Naive thymus-derived CD4-positive, alpha-beta T cell (primary cell): ENCODE data around the gene SOCS3. TPM values are rescaled to one million over a fixed set of nuclear protein-coding genes. Genes with fewer than 3 reads are reported as not detected.

Source experiments
- ATAC-seq: fragments of 150-1000 bp; cut with Tn5 transposase; 2 replicates; pipeline ENCODE4 v1.10.0; 2021; ENCODE audit warnings: mild to moderate bottlenecking, moderate library complexity
- CTCF ChIA-PET: fragments of 350-600 bp; sonication (Branson Sonifier 250); formaldehyde crosslinking; loops from one replicate; lab custom pipeline; 2021; ENCODE audit warnings: antibody characterized with exemption; lab: Charles Lee
- POLR2A ChIA-PET: fragments of 350-600 bp; sonication (Branson Sonifier 250); formaldehyde crosslinking; loops from one replicate; lab custom pipeline; 2021; ENCODE audit warnings: antibody characterized with exemption, inconsistent platforms; lab: Charles Lee
- DNase-seq, 9 donors: peaks; one replicate each; pipeline versions ENCODE4 v3.0.0 to v3.0.0-alpha.2; 2020 to 2022; ENCODE audit warnings: mixed read lengths in 1 of 9
- H3K27ac ChIP-seq: one replicate; pipeline ENCODE4 v1.7.0; 2013; ENCODE audit warnings: mild to moderate bottlenecking, low read depth, low read length, moderate library complexity
- H3K27me3 ChIP-seq, 2 donors: one replicate each; pipeline ENCODE4 v1.7.0; 2013; ENCODE audit warnings: low read length in 2 of 2, mild to moderate bottlenecking in 2 of 2, moderate library complexity in 2 of 2; ENCODE audit not compliant: control insufficient read depth in 2 of 2, insufficient read depth in 2 of 2
- H3K36me3 ChIP-seq, 3 experiments: 1 replicate in 2 of 3; 2 replicates in 1 of 3; pipeline ENCODE4 v1.7.0; 2013; ENCODE audit warnings: low read length in 3 of 3, mild to moderate bottlenecking in 3 of 3, moderate library complexity in 1 of 3; ENCODE audit not compliant: insufficient read depth in 3 of 3, control insufficient read depth in 2 of 3
- H3K4me1 ChIP-seq, 2 donors: one replicate each; pipeline ENCODE4 v1.7.0; 2013; ENCODE audit warnings: low read length in 2 of 2, mild to moderate bottlenecking in 2 of 2, moderate library complexity in 1 of 2; ENCODE audit not compliant: control insufficient read depth in 2 of 2, insufficient read depth in 2 of 2
- H3K4me3 ChIP-seq: 2 replicates; pipeline ENCODE4 v1.7.0; 2013; ENCODE audit warnings: mild to moderate bottlenecking, low read length
- H3K9me3 ChIP-seq, 3 experiments: 1 replicate in 2 of 3; 2 replicates in 1 of 3; pipeline ENCODE4 v1.7.0; 2013; ENCODE audit warnings: low read length in 3 of 3; ENCODE audit not compliant: control insufficient read depth in 2 of 3
- H3K27ac Mint-ChIP-seq, 9 donors: one replicate each; pipeline ENCODE4 v1.8.0; 2020 to 2022; ENCODE audit warnings: mixed read lengths in 9 of 9, mild to moderate bottlenecking in 8 of 9, moderate library complexity in 5 of 9, inconsistent platforms in 2 of 9
- H3K27me3 Mint-ChIP-seq, 5 donors: one replicate each; pipeline ENCODE4 v1.8.0; 2021 to 2022; ENCODE audit warnings: mixed read lengths in 5 of 5, mild to moderate bottlenecking in 1 of 5
- H3K36me3 Mint-ChIP-seq, 5 donors: one replicate each; pipeline ENCODE4 v1.8.0; 2020 to 2022; ENCODE audit warnings: mixed read lengths in 5 of 5, mild to moderate bottlenecking in 3 of 5, inconsistent platforms in 1 of 5
- H3K4me1 Mint-ChIP-seq, 7 donors: one replicate each; pipeline ENCODE4 v1.8.0; 2020 to 2022; ENCODE audit warnings: mixed read lengths in 7 of 7, mild to moderate bottlenecking in 3 of 7, inconsistent platforms in 1 of 7
- H3K4me3 Mint-ChIP-seq, 10 donors: one replicate each; pipeline ENCODE4 v1.8.0; 2020 to 2022; ENCODE audit warnings: mild to moderate bottlenecking in 10 of 10, mixed read lengths in 10 of 10, moderate library complexity in 6 of 10, inconsistent platforms in 2 of 10
- H3K9me3 Mint-ChIP-seq, 11 donors: one replicate each; pipeline ENCODE4 v1.8.0; 2020 to 2022; ENCODE audit warnings: mixed read lengths in 11 of 11, mild to moderate bottlenecking in 4 of 11, inconsistent platforms in 1 of 11, moderate library complexity in 1 of 11
- intact Hi-C, 2 donors: fragments of 100-400 bp; cut with micrococcal nuclease; formaldehyde crosslinking; loops; one replicate each; pipeline ENCODE4 v1.15.1; 2023
- polyA plus RNA-seq, 2 donors: library from polyadenylated mRNA; unstranded; fragments of 300-500 nt; fragmentation: Illumina TruSeq; gene quantifications; one replicate each; pipeline ENCODE4 v1.2.3, GENCODE V29; 2021
- total RNA-seq, 6 experiments: library from RNA in 5 of 6; stranded (reverse) in 5 of 6; gene quantifications; 1 replicate in 5 of 6; 2 replicates in 1 of 6; pipeline ENCODE4 v1.2.3 and lab custom pipeline; 2021 to 2026

The SOCS3 gene
- total and polyA plus RNA-seq, 7 experiments from 2014 or later, result 8.1 to 281 (median 110) TPM

GRCh38 chr17:78362232-78362631 is 2.4 kb upstream of the SOCS3 start:
- DNase-seq (peak in 2 of 9 donors; percentile 25 to 33), ATAC-seq (no peak)
- Mint-ChIP-seq H3K36me3 (peaks cover 0 to 19% (median 6%) of the 10 kb centered on the region in 5 donors), H3K4me1 (peaks cover 0 to 32% (median 12%) of the 10 kb centered on the region in 7 donors), H3K9me3 (no peaks in the 10 kb centered on the region), H3K27ac (peak overlapping the region in 1 of 9 donors; percentile 55), H3K4me3 (peak overlapping the region in 1 of 10 donors; percentile 34), H3K27me3 (peaks cover 0 to 2% (median 0%) of the 10 kb centered on the region in 5 donors)
- Histone ChIP-seq H3K4me3 (no peak overlapping the region), H3K4me1 (peaks cover 12 to 15% of the 10 kb centered on the region in 2 donors), H3K36me3 (peaks cover 0 to 25% (median 16%) of the 10 kb centered on the region in 3 experiments), H3K27me3 (no peaks in the 10 kb centered on the region), H3K9me3 (no peaks in the 10 kb centered on the region), H3K27ac (no peak overlapping the region)
- POLR2A ChIA-PET, result interaction anchor here (0.7 kb wide), 1 partner anchor 246 kb away, joined by 6 read pairs; no protein-coding TSS in a partner anchor
- CTCF ChIA-PET, result interaction anchor here (0.6 to 2.7 kb wide), 11 partner anchors 18 to 112 kb away, joined by 3 to 10 read pairs (median 5); no protein-coding TSS in a partner anchor
- intact Hi-C loops, result loop anchor here in 1 of 2 donors (5.0 kb wide), 1 partner anchor 90 kb away; no protein-coding TSS in a partner anchor

- CTCF ChIA-PET, result interaction anchor here (1.0 to 2.7 kb wide), 13 partner anchors 17 to 111 kb away, joined by 3 to 10 read pairs (median 5); no protein-coding TSS in a partner anchor
- peak overlapping the region; percentile 54 to 97 (median 93) for H3K27ac Mint-ChIP-seq
- H3K27ac ChIP-seq, result peak overlapping the region; percentile 99
Measured at GRCh38 chr17:78361225-78361701, 1.4 kb upstream of the SOCS3 start.

GRCh38 chr17:78360371-78361224 is 721 bp upstream of the SOCS3 start:
- Mint-ChIP-seq H3K27ac (peak overlapping the region; percentile 54 to 97 (median 93)), H3K4me1 (peaks cover 13 to 46% (median 27%) of the 10 kb centered on the region in 7 donors), H3K9me3 (no peaks in the 10 kb centered on the region), H3K4me3 (peak overlapping the region; percentile 83 to 93 (median 88)), H3K27me3 (peaks cover 0 to 2% (median 0%) of the 10 kb centered on the region in 5 donors), H3K36me3 (peaks cover 0 to 30% (median 12%) of the 10 kb centered on the region in 5 donors)
- Histone ChIP-seq H3K27me3 (no peaks in the 10 kb centered on the region), H3K4me1 (peaks cover 25 to 28% of the 10 kb centered on the region in 2 donors), H3K9me3 (no peaks in the 10 kb centered on the region), H3K27ac (peak overlapping the region; percentile 99), H3K36me3 (peaks cover 0 to 28% (median 20%) of the 10 kb centered on the region in 3 experiments), H3K4me3 (peak overlapping the region; percentile 47)
- peak; percentile 73 to 98 (median 83) for DNase-seq
- CTCF ChIA-PET, result interaction anchor here (0.6 to 2.7 kb wide), 16 partner anchors 17 to 374 kb away, joined by 3 to 10 read pairs (median 4); no protein-coding TSS in a partner anchor
- ATAC-seq, result peak; percentile 42
- intact Hi-C loops, result loop anchor here (1.0 to 5.0 kb wide), 11 partner anchors 17 to 108 kb away; partner anchors contain the start of gene PGS1 (in 2 of the 2)
- POLR2A ChIA-PET, result interaction anchor here (0.8 to 1.5 kb wide), 5 partner anchors 9 to 109 kb away, joined by 3 to 4 read pairs (median 3); no protein-coding TSS in a partner anchor

More at GRCh38 chr17:78361225-78361701, 1.4 kb upstream of the SOCS3 start:
- ATAC-seq (no peak), DNase-seq (peak in 1 of 9 donors; percentile 7)
- Mint-ChIP-seq H3K9me3 (no peaks in the 10 kb centered on the region), H3K4me1 (peaks cover 8 to 40% (median 21%) of the 10 kb centered on the region in 7 donors), H3K4me3 (peak overlapping the region; percentile 42 to 93 (median 82)), H3K27me3 (peaks cover 0 to 2% (median 0%) of the 10 kb centered on the region in 5 donors), H3K36me3 (peaks cover 0 to 27% (median 12%) of the 10 kb centered on the region in 5 donors)
- intact Hi-C loops, result loop anchor here in 1 of 2 donors (2.0 to 5.0 kb wide), 3 partner anchors 18 to 89 kb away; partner anchors contain the start of gene PGS1
- Histone ChIP-seq H3K9me3 (no peaks in the 10 kb centered on the region), H3K36me3 (peaks cover 0 to 28% (median 20%) of the 10 kb centered on the region in 3 experiments), H3K4me3 (no peak overlapping the region), H3K27me3 (no peaks in the 10 kb centered on the region), H3K4me1 (peaks cover 19 to 22% of the 10 kb centered on the region in 2 donors)
- POLR2A ChIA-PET, result interaction anchor here (0.8 to 1.5 kb wide), 5 partner anchors 8 to 109 kb away, joined by 3 to 4 read pairs (median 3); no protein-coding TSS in a partner anchor

GRCh38 chr17:78359321-78359996 is 418 bp downstream of the SOCS3 start:
- POLR2A ChIA-PET, result interaction anchor here (0.8 to 1.6 kb wide), 6 partner anchors 9 to 233 kb away, joined by 3 to 6 read pairs (median 4); no protein-coding TSS in a partner anchor
- H3K4me3 Mint-ChIP-seq, result peak overlapping the region; percentile 78 to 92 (median 85)
- peak in 1 of 9 donors; percentile 54 for DNase-seq
- Histone ChIP-seq H3K9me3 (no peaks in the 10 kb centered on the region), H3K27ac (peak overlapping the region; percentile 99), H3K27me3 (no peaks in the 10 kb centered on the region), H3K4me1 (peaks cover 37 to 40% of the 10 kb centered on the region in 2 donors), H3K4me3 (peak overlapping the region; percentile 84), H3K36me3 (peaks cover 0 to 28% (median 20%) of the 10 kb centered on the region in 3 experiments)
- peaks cover 0 to 35% (median 12%) of the 10 kb centered on the region in 5 donors for H3K36me3 Mint-ChIP-seq
- no peak for ATAC-seq
- H3K9me3 Mint-ChIP-seq, result no peaks in the 10 kb centered on the region
- peak overlapping the region in 8 of 9 donors; percentile 54 to 97 (median 86) for H3K27ac Mint-ChIP-seq
- CTCF ChIA-PET, result interaction anchor here (0.6 to 2.0 kb wide), 3 partner anchors 13 to 72 kb away, joined by 5 to 11 read pairs (median 6); no protein-coding TSS in a partner anchor
- peaks cover 19 to 54% (median 36%) of the 10 kb centered on the region in 7 donors for H3K4me1 Mint-ChIP-seq
- peaks cover 0 to 2% (median 0%) of the 10 kb centered on the region in 5 donors for H3K27me3 Mint-ChIP-seq
- intact Hi-C loops, result loop anchor here (5.0 kb wide), 4 partner anchors 227 to 418 kb away; partner anchors contain the start of genes TMC8 (in 2 of the 2) and TNRC6C (in 1 of the 2)

- H3K27me3 Mint-ChIP-seq, result peaks cover 0 to 2% (median 0%) of the 10 kb centered on the region in 5 donors
- Histone ChIP-seq H3K4me3 (peak overlapping the region; percentile 84), H3K4me1 (peaks cover 44 to 47% of the 10 kb centered on the region in 2 donors), H3K36me3 (peaks cover 0 to 28% (median 20%) of the 10 kb centered on the region in 3 experiments), H3K27me3 (no peaks in the 10 kb centered on the region), H3K9me3 (no peaks in the 10 kb centered on the region), H3K27ac (peak overlapping the region; percentile 99)
- intact Hi-C loops, result loop anchor here (5.0 kb wide), 4 partner anchors 226 to 419 kb away; partner anchors contain the start of genes TMC8 (in 2 of the 2) and TNRC6C (in 1 of the 2)
- DNase-seq (peak in 6 of 9 donors; percentile 35 to 51 (median 42)), ATAC-seq (no peak)
- H3K27ac Mint-ChIP-seq, result peak overlapping the region; percentile 89 to 99 (median 93)
- POLR2A ChIA-PET, result interaction anchor here (0.6 to 1.6 kb wide), 10 partner anchors 20 to 232 kb away, joined by 3 to 6 read pairs (median 3); partner anchors contain the start of gene PGS1
- H3K36me3 Mint-ChIP-seq, result peaks cover 0 to 41% (median 12%) of the 10 kb centered on the region in 5 donors
- H3K4me1 Mint-ChIP-seq, result peaks cover 25 to 59% (median 43%) of the 10 kb centered on the region in 7 donors
- no peaks in the 10 kb centered on the region for H3K9me3 Mint-ChIP-seq
- H3K4me3 Mint-ChIP-seq, result peak overlapping the region; percentile 84 to 92 (median 90)
- CTCF ChIA-PET, result interaction anchor here (0.6 to 2.0 kb wide), 10 partner anchors 13 to 107 kb away, joined by 3 to 11 read pairs (median 4); no protein-coding TSS in a partner anchor
Measured at GRCh38 chr17:78358538-78359320, 1.1 kb downstream of the SOCS3 start.
